CD8-positive, alpha-beta memory T cell (primary cell): ENCODE measurements around the gene PDE11A. TPM values are rescaled to one million over a fixed set of nuclear protein-coding genes. Genes with fewer than 3 reads are reported as not detected.
A peak's percentile ranks its signal among the peaks of the same experiment; 100 is the strongest.
"Not testable (repeated sequence)": the region's sequence is repeated elsewhere in the genome, so short reads cannot be mapped to it uniquely, and the experiment has no call there.

ENCODE experiments used
- CTCF ChIA-PET: fragments of 350-600 bp; sonication (Branson Sonifier 250); formaldehyde crosslinking; loops from one replicate; lab custom pipeline; 2021; ENCODE audit warnings: antibody characterized with exemption; lab: Charles Lee
- POLR2A ChIA-PET: fragments of 350-600 bp; sonication (Branson Sonifier 250); formaldehyde crosslinking; loops from one replicate; lab custom pipeline; 2021; ENCODE audit warnings: antibody characterized with exemption; lab: Charles Lee
- DNase-seq, 5 donors: peaks; one replicate each; pipeline versions ENCODE4 v3.0.0 to v3.0.0-alpha.2; 2020 to 2022; ENCODE audit warnings: mixed read lengths in 1 of 5
- H3K27ac ChIP-seq: one replicate; pipeline ENCODE4 v1.7.0; 2013; ENCODE audit warnings: low read depth, mild to moderate bottlenecking, low read length, moderate library complexity
- H3K27me3 ChIP-seq: 2 replicates; pipeline ENCODE4 v1.7.0; 2013; ENCODE audit warnings: low read length, mild to moderate bottlenecking; ENCODE audit not compliant: insufficient read depth, poor library complexity, severe bottlenecking
- H3K36me3 ChIP-seq: 2 replicates; pipeline ENCODE4 v1.7.0; 2013; ENCODE audit warnings: mild to moderate bottlenecking, low read length, moderate library complexity; ENCODE audit not compliant: insufficient read depth
- H3K4me1 ChIP-seq: 2 replicates; pipeline ENCODE4 v1.7.0; 2013; ENCODE audit warnings: mild to moderate bottlenecking, low read length, moderate library complexity; ENCODE audit not compliant: insufficient read depth
- H3K4me3 ChIP-seq: 2 replicates; pipeline ENCODE4 v1.7.0; 2013; ENCODE audit warnings: mild to moderate bottlenecking, low read length
- H3K9me3 ChIP-seq: 2 replicates; pipeline ENCODE4 v1.7.0; 2013; ENCODE audit warnings: mild to moderate bottlenecking, low read length
- H3K27ac Mint-ChIP-seq, 8 donors: one replicate each; pipeline ENCODE4 v1.8.0; 2020 to 2021; ENCODE audit warnings: mixed read lengths in 8 of 8, mild to moderate bottlenecking in 6 of 8, inconsistent platforms in 3 of 8, moderate library complexity in 3 of 8
- H3K27me3 Mint-ChIP-seq, 2 donors: one replicate each; pipeline ENCODE4 v1.8.0; 2020 to 2021; ENCODE audit warnings: mixed read lengths in 2 of 2, mild to moderate bottlenecking in 1 of 2, moderate library complexity in 1 of 2
- H3K36me3 Mint-ChIP-seq, 3 donors: one replicate each; pipeline ENCODE4 v1.8.0; 2020 to 2021; ENCODE audit warnings: mixed read lengths in 3 of 3, inconsistent platforms in 1 of 3, mild to moderate bottlenecking in 1 of 3
- H3K4me1 Mint-ChIP-seq, 3 donors: one replicate each; pipeline ENCODE4 v1.8.0; 2020 to 2021; ENCODE audit warnings: mixed read lengths in 3 of 3, inconsistent platforms in 1 of 3, mild to moderate bottlenecking in 1 of 3
- H3K4me3 Mint-ChIP-seq, 7 donors: one replicate each; pipeline ENCODE4 v1.8.0; 2020 to 2021; ENCODE audit warnings: mixed read lengths in 7 of 7, mild to moderate bottlenecking in 6 of 7, moderate library complexity in 4 of 7, inconsistent platforms in 2 of 7
- H3K9me3 Mint-ChIP-seq, 5 donors: one replicate each; pipeline ENCODE4 v1.8.0; 2020 to 2022; ENCODE audit warnings: mixed read lengths in 5 of 5, mild to moderate bottlenecking in 3 of 5, moderate library complexity in 2 of 5, inconsistent platforms in 1 of 5
- polyA plus RNA-seq: library from polyadenylated mRNA; unstranded; fragments of 300-500 nt; fragmentation: Illumina TruSeq; gene quantifications from one replicate; pipeline ENCODE4 v1.2.3, GENCODE V29; 2021
- total RNA-seq, 2 experiments: library from RNA; stranded (reverse); gene quantifications; one replicate each; pipeline ENCODE4 v1.2.3, GENCODE V29; 2021

Gene PDE11A
- total and polyA plus RNA-seq, 3 experiments from 2014 or later, result not detected

DNA sequence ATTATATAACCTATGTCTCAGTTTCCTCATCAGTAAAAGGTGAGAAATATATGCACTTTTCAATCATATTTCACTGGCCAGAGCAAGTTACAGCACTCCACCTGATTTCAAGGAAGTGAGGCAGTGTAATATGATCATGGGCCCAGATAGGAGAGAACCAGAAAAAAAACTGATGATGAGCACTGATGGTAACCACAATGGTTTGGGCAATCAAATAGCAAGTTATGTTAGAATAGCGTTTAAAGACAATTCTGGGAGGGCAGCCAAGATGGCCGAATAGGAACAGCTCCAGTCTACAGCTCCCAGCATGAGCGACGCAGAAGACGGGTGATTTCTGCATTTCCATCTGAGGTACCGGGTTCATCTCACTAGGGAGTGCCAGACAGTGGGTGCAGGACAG, 287.4 kb downstream of the PDE11A start:
- DNase-seq, H3K4me3 ChIP-seq, H3K36me3 ChIP-seq, POLR2A ChIA-PET, H3K27ac ChIP-seq, H3K27me3 Mint-ChIP-seq, H3K9me3 Mint-ChIP-seq, H3K9me3 ChIP-seq, H3K4me3 Mint-ChIP-seq, H3K36me3 Mint-ChIP-seq, H3K27me3 ChIP-seq: not testable (repeated sequence)
- Mint-ChIP-seq H3K4me1 (peaks cover 18 to 43% (median 29%) of the 10 kb centered on the region in 3 donors), H3K27ac (peak overlapping the region in 2 of 8 donors; percentile 68 to 73)
- CTCF ChIA-PET, result interaction anchor here (1.4 kb wide), 1 partner anchor 15 kb away, joined by 3 read pairs; no protein-coding TSS in a partner anchor
- peaks cover 25% of the 10 kb centered on the region for H3K4me1 ChIP-seq

GRCh38 chr2:177784745-177785067, 287.9 kb downstream of the PDE11A start:
- peak overlapping the region in 2 of 8 donors; percentile 17 to 73 for H3K27ac Mint-ChIP-seq
- H3K4me1 ChIP-seq, result peaks cover 25% of the 10 kb centered on the region
- H3K9me3 ChIP-seq, result no peaks in the 10 kb centered on the region
- H3K9me3 Mint-ChIP-seq, result no peaks in the 10 kb centered on the region
- H3K4me3 ChIP-seq, result no peak overlapping the region
- H3K36me3 ChIP-seq, result no peaks in the 10 kb centered on the region
- H3K27me3 Mint-ChIP-seq, result peaks cover 0 to 1% of the 10 kb centered on the region in 2 donors
- no peaks in the 10 kb centered on the region for H3K27me3 ChIP-seq
- H3K27ac ChIP-seq, result no peak overlapping the region
- ChIA-PET POLR2A (no interaction called here), CTCF (interaction anchor here (1.4 kb wide), 1 partner anchor 15 kb away, joined by 3 read pairs; no protein-coding TSS in a partner anchor)
- peaks cover 18 to 43% (median 29%) of the 10 kb centered on the region in 3 donors for H3K4me1 Mint-ChIP-seq
- no peak for DNase-seq
- no peaks in the 10 kb centered on the region for H3K36me3 Mint-ChIP-seq
- peak overlapping the region in 5 of 7 donors; percentile 38 to 81 (median 70) for H3K4me3 Mint-ChIP-seq

DNA sequence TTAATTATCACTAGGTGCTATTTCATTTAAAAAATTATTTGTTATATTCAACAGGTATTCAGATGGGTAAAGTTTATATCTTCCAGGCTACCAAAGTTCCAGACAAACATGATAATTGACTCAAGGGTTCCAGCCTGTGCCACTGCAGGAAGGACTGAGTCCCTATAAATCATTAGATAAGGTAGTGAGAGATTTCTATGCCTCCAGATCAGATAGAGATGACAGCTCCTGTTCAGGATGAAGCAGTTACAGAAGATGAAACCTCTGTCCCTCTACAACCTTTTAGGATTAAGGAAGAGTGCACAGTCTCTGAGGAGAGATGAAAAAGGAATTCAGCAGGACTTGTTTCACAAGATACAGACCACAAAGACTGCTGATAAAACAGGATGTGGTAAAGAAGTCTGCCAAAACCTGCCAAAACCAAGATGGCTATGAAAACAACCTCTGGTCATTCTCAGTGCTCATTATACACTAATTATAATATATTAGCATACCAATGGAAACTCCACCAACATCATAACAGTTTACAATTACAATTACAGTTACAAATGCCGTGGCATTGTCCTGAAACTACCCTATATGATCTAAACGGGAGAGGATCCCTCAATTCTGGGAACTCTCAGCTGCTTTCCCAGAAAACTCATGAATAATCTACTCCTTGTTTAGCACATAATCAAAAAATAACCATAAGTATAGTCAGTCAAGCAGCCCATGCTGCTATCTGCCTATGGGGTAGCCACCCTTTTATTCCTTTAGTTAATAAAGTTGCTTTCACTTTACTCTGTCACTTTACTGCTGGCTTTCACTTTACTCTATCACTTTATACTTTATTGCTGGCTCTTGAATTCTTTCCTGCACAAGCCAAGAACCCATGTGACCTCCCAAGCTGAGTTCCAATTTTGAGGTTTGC, 288.5 kb downstream of the PDE11A start:
- CTCF ChIA-PET, result no interaction called here
- POLR2A ChIA-PET, result no interaction called here

GRCh38 chr2:177783091-177783490, 289.5 kb downstream of the PDE11A start:
- H3K4me3 ChIP-seq, result no peak overlapping the region
- Mint-ChIP-seq H3K36me3 (no peaks in the 10 kb centered on the region), H3K27me3 (peaks cover 0 to 1% of the 10 kb centered on the region in 2 donors), H3K4me3 (no peak overlapping the region), H3K4me1 (peaks cover 18 to 43% (median 29%) of the 10 kb centered on the region in 3 donors), H3K9me3 (no peaks in the 10 kb centered on the region), H3K27ac (no peak overlapping the region)
- H3K27me3 ChIP-seq, result no peaks in the 10 kb centered on the region
- no peak for DNase-seq
- no peaks in the 10 kb centered on the region for H3K9me3 ChIP-seq
- CTCF ChIA-PET, result interaction anchor here (1.2 kb wide), 1 partner anchor 21 kb away, joined by 3 read pairs; no protein-coding TSS in a partner anchor
- no peak overlapping the region for H3K27ac ChIP-seq
- H3K36me3 ChIP-seq, result no peaks in the 10 kb centered on the region
- H3K4me1 ChIP-seq, result peaks cover 25% of the 10 kb centered on the region
- POLR2A ChIA-PET, result no interaction called here

More for the DNA sequence above, 288.5 kb downstream of the PDE11A start:
- Histone ChIP-seq H3K4me3 (no peak overlapping the region), H3K27ac (no peak overlapping the region), H3K9me3 (no peaks in the 10 kb centered on the region), H3K36me3 (no peaks in the 10 kb centered on the region), H3K4me1 (peaks cover 25% of the 10 kb centered on the region), H3K27me3 (no peaks in the 10 kb centered on the region)
- DNase-seq, result peak in 3 of 5 donors; percentile 7 to 50 (median 26)
- peak overlapping the region in 5 of 7 donors; percentile 38 to 81 (median 70) for H3K4me3 Mint-ChIP-seq
- peaks cover 18 to 43% (median 29%) of the 10 kb centered on the region in 3 donors for H3K4me1 Mint-ChIP-seq
- peaks cover 0 to 1% of the 10 kb centered on the region in 2 donors for H3K27me3 Mint-ChIP-seq
- no peaks in the 10 kb centered on the region for H3K36me3 Mint-ChIP-seq
- no peaks in the 10 kb centered on the region for H3K9me3 Mint-ChIP-seq
- peak overlapping the region in 4 of 8 donors; percentile 19 to 73 (median 55) for H3K27ac Mint-ChIP-seq

GRCh38 chr2:177782613-177783012, 290.0 kb downstream of the PDE11A start:
- Mint-ChIP-seq H3K9me3 (no peaks in the 10 kb centered on the region), H3K27ac (peak overlapping the region in 1 of 8 donors; percentile 11), H3K36me3 (no peaks in the 10 kb centered on the region), H3K4me3 (no peak overlapping the region), H3K27me3 (peaks cover 0 to 1% of the 10 kb centered on the region in 2 donors), H3K4me1 (peaks cover 18 to 43% (median 29%) of the 10 kb centered on the region in 3 donors)
- H3K27me3 ChIP-seq, result no peaks in the 10 kb centered on the region
- no peak overlapping the region for H3K4me3 ChIP-seq
- CTCF ChIA-PET, result interaction anchor here (1.0 to 1.2 kb wide), 2 partner anchors 9 to 21 kb away, joined by 3 read pairs; no protein-coding TSS in a partner anchor
- no peaks in the 10 kb centered on the region for H3K9me3 ChIP-seq
- DNase-seq, result no peak
- H3K4me1 ChIP-seq, result peaks cover 25% of the 10 kb centered on the region
- H3K36me3 ChIP-seq, result no peaks in the 10 kb centered on the region
- POLR2A ChIA-PET, result no interaction called here
- H3K27ac ChIP-seq, result no peak overlapping the region

DNA sequence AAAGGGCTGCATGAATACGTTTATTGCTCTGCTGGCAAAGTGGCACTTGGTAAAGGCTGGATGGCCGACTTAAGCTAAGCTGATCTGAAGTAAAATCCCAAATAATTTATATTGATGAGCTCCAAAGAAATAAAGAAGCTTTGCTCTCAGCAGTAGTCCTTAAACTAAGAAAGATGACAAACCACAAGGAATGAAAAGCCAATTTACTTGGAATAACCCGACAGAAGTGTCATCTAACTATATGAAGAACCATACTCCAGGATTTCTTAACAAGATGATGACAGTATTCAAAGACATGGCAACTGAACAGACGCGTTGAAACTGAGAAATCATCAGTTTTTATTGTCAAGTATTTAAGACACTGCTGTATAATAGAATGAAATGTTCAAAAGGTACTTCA, 294.1 kb downstream of the PDE11A start:
- CTCF ChIA-PET, result interaction anchor here (1.1 to 1.4 kb wide), 2 partner anchors 15 to 16 kb away, joined by 3 to 4 read pairs; no protein-coding TSS in a partner anchor
- Histone ChIP-seq H3K27ac (no peak overlapping the region), H3K9me3 (no peaks in the 10 kb centered on the region), H3K4me1 (peaks cover 8% of the 10 kb centered on the region), H3K36me3 (no peaks in the 10 kb centered on the region), H3K27me3 (no peaks in the 10 kb centered on the region), H3K4me3 (no peak overlapping the region)
- H3K4me1 Mint-ChIP-seq, result peaks cover 0 to 23% (median 10%) of the 10 kb centered on the region in 3 donors
- no peak for DNase-seq
- peaks cover 0 to 3% of the 10 kb centered on the region in 2 donors for H3K27me3 Mint-ChIP-seq
- no peak overlapping the region for H3K4me3 Mint-ChIP-seq
- H3K27ac Mint-ChIP-seq, result no peak overlapping the region
- no peaks in the 10 kb centered on the region for H3K36me3 Mint-ChIP-seq
- POLR2A ChIA-PET, result no interaction called here
- no peaks in the 10 kb centered on the region for H3K9me3 Mint-ChIP-seq

- peak in 2 of 5 donors; percentile 7 to 10 for DNase-seq
- no peaks in the 10 kb centered on the region for H3K36me3 ChIP-seq
Measured at GRCh38 chr2:177772529-177772928, 300.0 kb downstream of the PDE11A start.

GRCh38 chr2:177771191-177771590, 301.4 kb downstream of the PDE11A start:
- ChIA-PET CTCF (no interaction called here), POLR2A (interaction anchor here (0.6 kb wide), 1 partner anchor 873 kb away, joined by 3 read pairs; no protein-coding TSS in a partner anchor)
- no peak overlapping the region for H3K4me3 Mint-ChIP-seq
- H3K4me1 Mint-ChIP-seq, result peaks cover 0 to 1% (median 0%) of the 10 kb centered on the region in 3 donors
- H3K27ac ChIP-seq, result no peak overlapping the region
- H3K27me3 Mint-ChIP-seq, result peaks cover 0 to 3% of the 10 kb centered on the region in 2 donors
- H3K36me3 ChIP-seq, result no peaks in the 10 kb centered on the region
- no peaks in the 10 kb centered on the region for H3K36me3 Mint-ChIP-seq
- no peaks in the 10 kb centered on the region for H3K4me1 ChIP-seq
- H3K9me3 Mint-ChIP-seq, result no peaks in the 10 kb centered on the region
- DNase-seq, result no peak
- no peak overlapping the region for H3K4me3 ChIP-seq
- H3K9me3 ChIP-seq, result no peaks in the 10 kb centered on the region
- no peak overlapping the region for H3K27ac Mint-ChIP-seq
- H3K27me3 ChIP-seq, result no peaks in the 10 kb centered on the region

More at GRCh38 chr2:177772529-177772928, 300.0 kb downstream of the PDE11A start:
- no peaks in the 10 kb centered on the region for H3K4me1 ChIP-seq
- no peak overlapping the region for H3K27ac ChIP-seq
- Mint-ChIP-seq H3K4me1 (peaks cover 0 to 1% (median 0%) of the 10 kb centered on the region in 3 donors), H3K4me3 (no peak overlapping the region), H3K27ac (no peak overlapping the region), H3K36me3 (no peaks in the 10 kb centered on the region), H3K27me3 (peaks cover 0 to 3% of the 10 kb centered on the region in 2 donors), H3K9me3 (no peaks in the 10 kb centered on the region)
- H3K9me3 ChIP-seq, result no peaks in the 10 kb centered on the region
- no peaks in the 10 kb centered on the region for H3K27me3 ChIP-seq
- POLR2A ChIA-PET, result no interaction called here
- H3K4me3 ChIP-seq, result no peak overlapping the region
- CTCF ChIA-PET, result interaction anchor here (1.0 to 3.2 kb wide), 6 partner anchors 8 to 608 kb away, joined by 3 to 14 read pairs (median 4); no protein-coding TSS in a partner anchor
